Hematopoietic multipotent progenitor cell treated with erythropoietin and hydrocortisone succinate and interleukin-3 and kit ligand, for 17 days (in vitro differentiated cells): ENCODE measurements around the gene PLET1.

ENCODE experiments used
- DNase-seq: peaks from one replicate; pipeline ENCODE4 v3.0.0-alpha.2; 2015; ENCODE audit warnings: low spot score

The PLET1 gene

GRCh38 chr11:112238041-112238440, 22.6 kb downstream of the PLET1 start:
- DNase-seq, result no peak

- DNase-seq, result no peak
Measured at GRCh38 chr11:112237451-112237850, 23.2 kb downstream of the PLET1 start.

- DNase-seq, result no peak
Measured at GRCh38 chr11:112235750-112236390, 24.8 kb downstream of the PLET1 start.

- no peak for DNase-seq
Measured at GRCh38 chr11:112231952-112232351, 28.7 kb downstream of the PLET1 start.

GRCh38 chr11:112229746-112230433, 30.8 kb downstream of the PLET1 start:
- no peak for DNase-seq

- no peak for DNase-seq
Measured at GRCh38 chr11:112229159-112229558, 31.5 kb downstream of the PLET1 start.

GRCh38 chr11:112228706-112229105, 32.0 kb downstream of the PLET1 start:
- no peak for DNase-seq

- DNase-seq, result no peak
Measured at GRCh38 chr11:112227471-112227870, 33.2 kb downstream of the PLET1 start.

GRCh38 chr11:112226831-112227401, 33.7 kb downstream of the PLET1 start:
- no peak for DNase-seq

GRCh38 chr11:112226062-112226830, 34.4 kb downstream of the PLET1 start, which contains the start of gene PTS:
PTS (plus strand) TSS chr11:112226428; CDS start chr11:112226444, 16 bp downstream.
- peak; percentile 91 for DNase-seq

GRCh38 chr11:112225753-112226061, 35.0 kb downstream of the PLET1 start:
- DNase-seq, result no peak

- DNase-seq, result no peak
Measured at GRCh38 chr11:112223754-112224532, 36.7 kb downstream of the PLET1 start.

- no peak for DNase-seq
Measured at GRCh38 chr11:112223121-112223520, 37.5 kb downstream of the PLET1 start.

GRCh38 chr11:112222303-112222702, 38.4 kb downstream of the PLET1 start:
- DNase-seq, result no peak

GRCh38 chr11:112221274-112221835, 39.3 kb downstream of the PLET1 start:
- no peak for DNase-seq

- peak; percentile 86 for DNase-seq
Measured at GRCh38 chr11:112219476-112220232, 41.0 kb downstream of the PLET1 start.

GRCh38 chr11:112216561-112217105, 44.0 kb downstream of the PLET1 start:
- DNase-seq, result no peak

GRCh38 chr11:112215621-112216020, 45.0 kb downstream of the PLET1 start:
- no peak for DNase-seq

GRCh38 chr11:112213753-112214152, 46.9 kb downstream of the PLET1 start:
- DNase-seq, result no peak

- no peak for DNase-seq
Measured at GRCh38 chr11:112212710-112213109, 48.0 kb downstream of the PLET1 start.

GRCh38 chr11:112212290-112212689, 48.4 kb downstream of the PLET1 start:
- no peak for DNase-seq
